ENCODE measurements around the gene SUPV3L1.
A peak's percentile ranks its signal among the peaks of the same experiment; 100 is the strongest.

Gene SUPV3L1

GRCh38 chr10:69208761-69209160 lies 28.7 kb downstream of the SUPV3L1 start:
- no peak for DNase-seq

GRCh38 chr10:69209787-69210484 lies 29.9 kb downstream of the SUPV3L1 start:
- no peak for DNase-seq

DNA sequence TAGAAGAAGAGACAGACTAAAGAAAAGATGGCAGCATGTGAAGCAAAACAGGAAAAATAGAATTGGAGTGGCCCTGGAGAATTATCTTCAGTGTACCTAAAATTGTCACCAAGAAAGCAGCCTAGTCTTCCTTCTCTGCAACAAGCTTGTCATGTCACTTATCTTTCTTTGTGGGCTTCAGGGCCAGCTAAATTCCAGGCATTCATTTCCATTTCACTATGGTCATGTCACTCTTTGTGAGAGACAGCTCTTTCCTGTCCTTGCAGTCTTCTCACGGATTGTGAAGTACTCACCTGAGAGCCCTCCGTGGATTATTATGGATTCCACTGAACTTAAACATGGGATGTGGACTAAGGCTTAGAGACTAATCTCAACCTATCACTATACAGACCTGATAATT lies 31.1 kb downstream of the SUPV3L1 start:
- DNase-seq: no peak

- DNase-seq: no peak
Observed at GRCh38 chr10:69211524-69211923, 31.5 kb downstream of the SUPV3L1 start.

DNA sequence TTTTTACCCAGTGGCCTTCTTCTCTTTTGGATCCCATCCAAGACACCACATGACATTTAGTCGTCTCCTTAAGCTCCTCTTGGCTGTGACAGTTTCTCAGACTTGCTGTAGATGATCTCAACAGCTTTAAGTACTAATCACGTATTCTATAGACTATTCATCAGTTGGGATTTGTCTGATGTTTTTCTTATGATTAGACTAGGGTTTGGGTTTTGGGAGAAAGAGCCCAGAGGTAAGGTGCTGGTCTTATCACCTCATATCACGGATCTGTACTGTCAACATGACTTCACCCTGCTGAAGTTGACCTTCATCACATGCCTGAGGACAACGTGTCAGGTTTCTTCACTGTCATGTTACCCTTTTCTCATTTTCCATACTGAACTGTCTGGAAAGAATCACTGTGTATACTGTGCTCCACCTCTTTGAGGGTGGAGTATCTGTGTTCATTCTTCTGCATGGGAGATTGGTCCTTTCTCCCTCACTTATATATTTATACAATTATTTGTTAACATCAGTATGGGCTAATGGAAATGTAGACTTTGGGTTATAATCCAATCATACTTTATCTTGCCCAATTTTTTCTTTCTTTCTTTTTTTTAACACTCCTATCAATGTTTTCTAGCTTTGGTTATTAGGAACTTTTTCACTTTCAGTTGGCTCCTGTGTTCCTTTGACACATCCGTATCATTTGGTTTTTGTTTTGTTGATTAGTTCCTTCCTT lies 33.7 kb downstream of the SUPV3L1 start:
- no peak for DNase-seq

DNA sequence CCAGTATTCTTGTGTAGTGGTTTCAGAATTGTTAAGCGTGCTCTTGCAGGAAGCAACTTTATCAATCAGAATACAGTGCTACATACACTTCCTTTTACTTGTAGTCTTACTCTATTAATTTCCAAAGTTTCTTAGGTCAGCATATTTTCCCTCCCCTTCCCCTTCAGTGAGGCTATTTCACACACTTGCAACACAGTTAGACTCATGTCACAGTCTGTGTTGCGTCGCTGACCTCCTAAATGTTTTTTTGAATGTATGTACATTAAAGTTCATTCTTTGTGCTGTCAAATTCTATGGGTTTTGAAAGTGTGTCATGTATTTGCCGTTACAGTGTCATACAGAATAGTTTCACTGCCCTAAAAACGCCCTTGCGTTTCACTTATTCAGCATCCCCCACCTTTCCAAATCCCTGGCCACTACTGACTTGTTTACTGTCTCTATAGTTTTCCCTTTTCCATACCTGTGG lies 34.7 kb downstream of the SUPV3L1 start:
- DNase-seq: no peak

GRCh38 chr10:69215405-69216171 lies 35.6 kb downstream of the SUPV3L1 start:
- no peak for DNase-seq

DNA sequence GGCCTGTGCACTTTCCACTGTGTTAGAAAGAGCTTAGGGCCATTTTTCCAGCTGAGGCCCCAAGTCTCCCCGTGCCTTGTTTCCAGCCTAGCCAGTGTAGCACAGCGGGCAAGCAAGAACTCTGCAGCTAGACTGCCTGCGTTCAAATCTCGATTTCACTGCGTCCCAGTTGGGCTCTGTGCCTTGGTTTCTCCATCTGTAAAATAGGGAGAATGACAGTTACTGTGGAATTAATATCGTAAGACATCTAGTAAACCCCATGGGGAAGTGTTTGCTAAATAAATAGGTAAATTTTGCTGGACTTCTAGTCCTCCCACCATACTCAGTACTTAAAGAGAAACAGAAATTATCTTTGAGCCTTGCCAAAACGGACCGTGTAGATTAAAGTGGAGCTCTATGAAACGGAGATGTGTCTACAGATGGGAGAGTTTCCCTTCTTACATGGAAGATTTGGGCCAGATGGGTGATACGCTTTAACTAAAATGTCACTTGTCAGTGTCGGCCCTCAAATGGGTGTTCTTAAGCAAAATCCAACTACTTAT lies 36.6 kb downstream of the SUPV3L1 start:
- DNase-seq: no peak

GRCh38 chr10:69217119-69217754 lies 37.2 kb downstream of the SUPV3L1 start:
- DNase-seq: no peak

DNA sequence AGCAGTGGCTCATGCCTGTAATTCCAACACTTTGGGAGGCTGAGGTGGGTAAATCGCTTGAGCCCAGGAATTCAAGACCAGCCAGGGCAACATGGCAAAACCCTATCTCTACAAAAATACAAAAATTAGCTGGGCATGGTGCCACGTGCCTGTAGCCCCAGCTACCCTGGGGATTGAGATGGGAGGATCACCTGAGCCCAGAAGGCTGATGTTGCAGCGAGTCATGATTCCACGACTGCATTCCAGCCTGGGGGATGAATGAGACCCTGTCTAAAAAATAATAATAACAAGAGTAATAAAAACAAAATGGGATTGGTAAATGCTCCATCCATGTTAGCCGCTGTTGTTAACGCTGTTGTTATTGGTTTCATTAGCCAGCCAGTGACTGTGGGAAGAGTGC lies 38.8 kb downstream of the SUPV3L1 start:
- DNase-seq: no peak

GRCh38 chr10:69220041-69220451 lies 40.0 kb downstream of the SUPV3L1 start, which contains the start of gene HKDC1:
HKDC1 (plus strand) TSS chr10:69220332; CDS start chr10:69220436, 104 bp downstream.
- DNase-seq: no peak

- no peak for DNase-seq
Observed at GRCh38 chr10:69220507-69220906, 40.5 kb downstream of the SUPV3L1 start.

DNA sequence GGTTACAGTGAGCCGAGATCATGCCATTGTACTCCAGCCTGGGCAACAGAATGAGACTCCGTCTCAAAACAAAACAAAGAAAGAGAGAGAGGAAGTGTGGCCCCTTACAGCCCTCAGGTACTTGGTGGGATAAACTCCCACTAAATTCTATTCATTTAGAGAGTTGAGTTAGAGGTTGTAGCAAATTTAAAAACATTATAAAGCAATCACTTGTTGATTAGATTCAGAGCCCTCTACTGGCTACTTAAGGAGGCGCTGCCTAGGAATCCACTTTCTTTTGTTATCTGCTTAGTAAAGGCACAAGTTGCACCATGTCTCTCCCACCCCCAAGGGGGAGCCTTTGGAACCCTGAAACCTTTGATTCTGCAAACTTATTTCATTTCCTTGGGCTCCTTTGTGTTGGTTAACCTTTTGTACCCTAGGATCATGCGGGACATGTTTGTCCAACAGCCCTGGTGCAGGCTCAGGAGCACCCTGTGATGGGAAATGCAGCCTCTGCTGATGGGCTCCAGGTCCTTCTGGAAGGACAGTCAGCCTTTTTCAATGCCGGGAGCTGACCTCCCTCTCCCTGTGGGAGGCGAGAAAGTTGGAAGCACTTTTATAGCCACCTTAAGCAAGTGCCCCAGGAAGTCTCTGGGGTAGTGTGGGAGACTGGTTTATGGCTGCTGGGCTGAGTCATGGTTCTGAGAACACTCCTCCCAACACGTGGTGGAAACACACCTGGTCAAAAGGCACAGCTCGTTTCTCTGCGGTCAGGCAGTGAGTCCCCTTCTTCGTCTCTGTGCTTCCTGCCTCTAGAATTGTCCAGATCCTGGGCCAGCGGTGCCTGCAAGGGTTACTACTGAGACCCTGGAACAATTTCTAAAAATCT lies 42.4 kb downstream of the SUPV3L1 start:
- DNase-seq: peak; percentile 37

- no peak for DNase-seq
Observed at GRCh38 chr10:69223028-69223342, 43.0 kb downstream of the SUPV3L1 start.

DNA sequence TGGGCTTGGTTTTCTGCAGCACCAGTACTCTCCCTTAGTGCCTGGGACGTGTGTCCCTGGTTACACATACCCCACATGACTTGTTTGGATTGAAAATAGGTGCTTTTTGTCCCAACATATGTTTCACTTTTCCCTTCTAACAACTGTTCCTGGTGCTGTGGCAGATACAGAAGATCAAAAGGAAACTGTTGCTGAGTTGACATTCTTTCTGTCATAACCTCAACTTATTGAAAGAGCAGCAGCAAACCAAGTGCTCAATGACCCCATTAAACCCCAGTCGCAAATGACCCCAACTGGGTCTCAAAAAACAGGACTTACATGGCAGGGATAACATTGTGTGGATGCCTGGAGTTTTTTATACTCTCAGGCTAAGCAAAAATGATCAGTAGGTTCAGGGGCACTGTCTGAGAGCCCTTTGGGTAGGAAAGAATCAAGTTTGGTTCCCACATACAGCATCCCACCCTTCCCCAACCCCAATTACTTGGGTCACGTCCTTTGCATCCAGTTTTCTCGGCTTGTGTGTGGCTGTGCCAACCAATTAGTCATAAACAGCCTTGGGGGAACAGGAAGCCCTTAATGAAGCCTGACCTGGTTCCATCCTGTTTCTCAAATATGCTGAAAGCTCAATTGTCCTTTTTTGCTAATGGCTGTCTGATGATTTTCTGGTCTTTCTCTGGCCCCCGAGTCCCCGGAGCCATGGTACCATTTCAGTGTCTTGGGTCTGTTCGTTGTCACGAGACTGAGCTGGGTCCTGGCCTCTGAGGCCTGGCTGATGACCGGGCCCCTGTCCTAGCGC lies 45.0 kb downstream of the SUPV3L1 start:
- no peak for DNase-seq

DNA sequence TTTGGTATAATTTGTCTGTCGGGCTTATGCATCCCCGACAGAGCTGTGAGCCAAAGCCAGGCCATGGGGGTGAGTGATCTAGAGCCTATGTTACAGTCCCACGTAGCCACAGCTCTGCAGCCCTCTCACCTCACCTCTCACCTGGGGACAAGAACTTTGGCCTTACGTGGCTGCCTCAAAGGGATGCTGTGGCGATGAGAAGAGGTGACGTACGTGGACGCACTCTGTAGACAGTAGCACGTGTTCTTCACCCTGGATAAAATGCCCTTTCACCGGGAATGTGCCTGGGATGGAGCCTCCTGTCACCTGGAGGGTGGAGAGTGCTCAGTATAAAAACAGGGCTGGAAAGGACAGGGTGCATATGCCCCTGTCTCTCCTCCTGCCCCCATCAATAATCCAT lies 45.6 kb downstream of the SUPV3L1 start:
- no peak for DNase-seq

- DNase-seq: no peak
Observed at GRCh38 chr10:69226919-69227450, 47.0 kb downstream of the SUPV3L1 start.

DNA sequence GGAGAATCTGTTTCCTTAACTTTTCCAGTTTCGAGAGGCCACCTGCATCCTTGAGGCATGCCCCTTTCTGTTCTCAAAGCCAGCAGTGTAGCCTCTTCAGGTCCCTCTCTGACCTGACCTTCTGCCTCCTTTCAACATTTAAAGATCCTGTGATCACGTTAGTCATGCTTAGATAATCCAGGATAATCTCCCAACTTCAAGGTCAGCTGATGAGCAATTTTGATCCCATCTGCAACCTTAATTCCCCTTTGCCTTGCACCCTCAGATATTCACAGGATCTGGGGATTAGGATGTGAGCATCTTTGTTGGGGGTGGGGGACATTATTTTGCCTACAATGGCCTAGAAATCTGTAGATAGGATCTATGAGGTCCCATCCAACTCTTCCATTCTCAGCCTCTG lies 48.1 kb downstream of the SUPV3L1 start:
- DNase-seq: no peak

GRCh38 chr10:69229616-69229916 lies 49.5 kb downstream of the SUPV3L1 start:
- DNase-seq: no peak

- no peak for DNase-seq
Observed at GRCh38 chr10:69230128-69230527, 50.1 kb downstream of the SUPV3L1 start.

GRCh38 chr10:69232252-69232651 lies 52.2 kb downstream of the SUPV3L1 start:
- no peak for DNase-seq
